GM21528 (cell line): ENCODE data around the gene UBE2E1.
"Not testable (repeated sequence)": the region's sequence is repeated elsewhere in the genome, so short reads cannot be mapped to it uniquely, and the experiment has no call there.

ENCODE experiments used
- ATAC-seq: cut with Tn5 transposase; IDR thresholded peaks from one replicate; pipeline ENCODE4 v1.9.1; 2021; ENCODE audit warnings: mild to moderate bottlenecking, moderate library complexity; ENCODE audit not compliant: unreplicated experiment, low FRiP score

The UBE2E1 gene

DNA sequence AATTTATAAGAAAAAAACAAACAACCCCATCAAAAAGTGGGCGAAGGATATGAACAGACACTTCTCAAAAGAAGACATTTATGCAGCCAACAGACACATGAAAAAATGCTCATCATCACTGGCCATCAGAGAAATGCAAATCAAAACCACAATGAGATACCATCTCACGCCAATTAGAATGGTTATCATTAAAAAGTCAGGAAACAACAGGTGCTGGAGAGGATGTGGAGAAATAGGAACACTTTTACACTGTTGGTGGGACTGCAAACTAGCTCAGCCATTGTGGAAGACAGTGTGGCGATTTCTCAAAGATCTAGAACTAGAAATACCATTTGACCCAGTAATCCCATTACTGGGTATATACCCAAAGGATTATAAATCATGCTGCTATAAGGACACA is 106.6 kb downstream of the UBE2E1 start:
- not testable (repeated sequence) for ATAC-seq

DNA sequence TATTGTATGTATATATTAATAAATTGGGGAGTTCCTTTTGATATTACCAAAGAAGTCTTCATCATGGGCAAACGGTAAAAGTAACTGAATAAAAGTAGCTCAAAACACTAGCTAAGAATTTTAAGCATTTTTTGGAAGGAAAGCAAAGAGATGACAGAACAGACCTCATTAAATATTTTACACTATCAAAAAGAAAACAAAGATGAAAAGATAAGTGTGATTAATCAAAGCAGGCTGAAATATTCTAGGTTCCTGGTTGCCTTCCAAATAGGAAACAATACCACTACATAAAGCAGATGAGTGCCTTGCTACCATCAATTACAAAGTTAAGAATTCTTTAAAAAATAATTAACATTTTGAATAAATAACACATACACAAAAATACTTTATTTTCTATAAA is 107.4 kb downstream of the UBE2E1 start:
- no peak for ATAC-seq

DNA sequence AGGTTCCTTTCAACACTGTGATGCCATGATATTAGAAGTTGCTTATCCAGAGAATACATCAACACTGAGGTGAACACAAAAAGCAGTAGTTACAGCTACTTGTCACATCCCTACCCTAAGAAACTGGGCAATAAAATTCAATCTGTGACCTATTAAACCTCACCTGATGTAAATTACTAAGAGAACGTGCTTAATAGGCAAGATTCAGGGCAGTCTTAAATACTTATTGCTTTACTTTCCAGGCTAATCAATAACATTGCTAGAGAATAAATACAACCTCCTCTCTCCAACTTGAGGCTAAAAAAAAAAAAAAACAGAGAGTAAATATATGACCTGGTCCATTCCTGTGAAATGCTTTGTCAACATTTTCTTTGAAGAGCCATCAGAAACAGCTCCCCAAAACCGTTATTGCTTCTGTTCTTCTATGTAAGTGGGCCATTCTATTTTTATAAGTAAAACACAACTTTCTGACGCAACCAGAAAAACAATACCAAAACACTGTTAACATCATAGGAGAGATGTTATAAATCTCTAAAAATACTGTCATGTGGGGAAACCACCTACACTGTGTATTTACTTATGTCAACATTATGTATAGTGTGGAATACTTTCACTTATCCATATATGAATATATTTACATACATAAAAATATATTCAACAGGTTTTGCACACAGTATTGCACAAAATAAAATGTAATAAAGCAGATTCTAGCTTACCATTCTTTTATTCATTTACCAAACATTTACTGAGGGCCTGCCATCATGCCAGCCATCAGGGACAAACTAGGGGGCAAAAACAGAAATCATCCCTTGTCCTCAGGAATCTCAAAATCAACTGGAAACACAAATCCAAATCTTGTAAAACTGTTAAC is 108.4 kb downstream of the UBE2E1 start:
- ATAC-seq: no peak

DNA sequence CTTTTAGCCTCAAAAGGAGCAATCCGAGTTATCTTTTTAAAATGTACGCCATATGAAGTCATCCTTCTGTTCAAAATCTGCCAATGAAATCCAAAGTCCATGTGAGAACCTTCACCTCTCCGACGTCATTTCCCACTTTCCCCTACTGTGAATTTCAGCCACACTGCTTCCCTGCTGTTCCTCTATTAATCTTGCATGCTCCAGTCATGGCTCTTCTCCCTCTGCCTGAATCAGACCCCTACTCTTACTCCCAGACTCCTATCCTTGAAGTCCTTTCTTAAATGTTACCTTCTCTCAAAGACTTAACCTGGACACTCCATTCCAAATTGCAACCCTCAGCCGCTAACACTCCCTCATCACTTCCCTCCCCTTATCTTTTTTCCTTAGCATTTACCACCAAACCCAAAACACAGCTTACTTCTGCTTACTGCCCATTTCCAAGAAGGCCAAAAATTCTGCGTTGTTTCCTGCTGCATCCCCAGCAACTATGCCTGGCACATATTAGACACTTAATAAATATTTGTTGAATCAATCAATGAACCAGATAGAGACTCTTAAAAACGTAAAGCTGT is 109.9 kb downstream of the UBE2E1 start:
- ATAC-seq: no peak

DNA sequence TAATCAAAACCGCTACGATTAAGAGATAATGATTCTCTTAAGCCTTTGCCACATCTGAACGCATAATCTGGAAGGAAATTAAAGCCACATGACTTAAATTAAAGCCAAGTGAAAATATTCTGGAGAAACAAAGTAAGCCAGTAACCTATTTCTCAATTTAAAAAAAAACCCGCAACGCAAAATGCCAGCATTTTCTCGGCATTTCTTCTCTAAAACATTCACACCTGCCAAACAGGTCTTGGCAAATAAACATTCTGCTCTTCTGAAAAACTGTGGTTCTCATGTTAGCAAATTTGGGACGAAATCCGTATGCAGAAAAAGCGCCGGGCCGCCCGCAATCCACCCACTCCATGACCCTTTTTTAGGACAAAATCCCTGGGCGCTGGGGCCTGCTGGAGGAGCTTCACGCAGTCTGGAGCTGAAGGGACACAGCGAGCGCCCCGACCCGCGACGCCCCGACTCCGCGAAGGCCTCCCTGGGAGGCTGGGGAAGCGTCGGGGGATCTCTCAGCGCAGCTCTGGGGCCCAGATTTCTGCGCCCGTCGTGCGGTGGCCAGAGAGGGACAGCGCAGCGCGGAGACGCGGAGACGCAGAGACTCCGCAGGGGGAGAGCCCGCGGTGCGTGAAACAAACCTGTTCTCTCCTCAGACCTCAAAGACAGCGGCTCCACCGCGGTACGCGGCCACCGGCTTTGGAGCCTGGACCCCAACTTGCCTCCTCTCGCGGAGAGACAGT is 110.6 kb downstream of the UBE2E1 start:
- ATAC-seq: peak; percentile 57

DNA sequence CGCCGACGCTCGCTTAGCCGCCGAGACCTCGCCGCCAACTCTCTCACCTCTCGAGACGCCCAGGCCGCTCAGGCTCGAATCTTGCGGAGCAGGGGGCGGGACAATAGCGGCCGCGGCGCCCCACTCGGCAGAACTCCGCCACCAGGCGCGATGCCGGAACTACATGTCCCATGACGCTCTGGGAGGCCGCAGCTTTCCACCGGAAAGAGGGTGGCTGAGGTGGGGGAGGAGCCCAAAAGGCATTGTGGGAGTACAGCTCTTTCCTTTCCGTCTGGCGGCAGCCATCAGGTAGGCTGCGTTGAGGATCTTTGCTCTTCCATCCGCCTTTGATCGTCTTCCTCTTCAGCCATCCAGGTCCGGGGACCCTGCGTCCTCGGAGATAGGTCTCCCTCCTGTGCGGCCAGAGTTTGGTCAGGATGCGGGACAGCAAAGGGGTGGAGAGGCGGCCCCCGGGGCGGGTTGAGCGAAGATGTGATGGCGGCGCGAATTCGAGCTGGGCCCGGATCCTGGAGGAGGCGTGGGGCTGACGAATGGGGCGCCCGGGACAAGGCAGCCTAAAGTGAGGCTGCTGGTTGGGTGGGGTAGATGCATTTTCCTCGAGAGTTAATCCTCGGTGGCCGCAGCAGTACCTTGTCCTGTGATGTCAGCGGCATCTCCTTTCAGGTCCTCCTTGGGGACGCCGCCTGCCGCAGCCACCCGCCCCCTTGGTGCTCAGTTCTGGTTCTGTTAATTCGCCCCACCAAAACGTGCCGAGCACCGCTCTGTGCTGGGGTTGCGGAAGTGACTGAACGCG is 111.3 kb downstream of the UBE2E1 start, which contains the start of the genes NKIRAS1 and RPL15:
Gene NKIRAS1, minus strand, starts transcription at position 105 of the 793 bp plus-strand sequence. CDS start 6,086 bp downstream, outside the sequence.
Gene RPL15, plus strand, starts transcription at position 247 of the 793 bp plus-strand sequence. CDS start 728 bp downstream, outside the sequence.
- ATAC-seq: peak; percentile 94

DNA sequence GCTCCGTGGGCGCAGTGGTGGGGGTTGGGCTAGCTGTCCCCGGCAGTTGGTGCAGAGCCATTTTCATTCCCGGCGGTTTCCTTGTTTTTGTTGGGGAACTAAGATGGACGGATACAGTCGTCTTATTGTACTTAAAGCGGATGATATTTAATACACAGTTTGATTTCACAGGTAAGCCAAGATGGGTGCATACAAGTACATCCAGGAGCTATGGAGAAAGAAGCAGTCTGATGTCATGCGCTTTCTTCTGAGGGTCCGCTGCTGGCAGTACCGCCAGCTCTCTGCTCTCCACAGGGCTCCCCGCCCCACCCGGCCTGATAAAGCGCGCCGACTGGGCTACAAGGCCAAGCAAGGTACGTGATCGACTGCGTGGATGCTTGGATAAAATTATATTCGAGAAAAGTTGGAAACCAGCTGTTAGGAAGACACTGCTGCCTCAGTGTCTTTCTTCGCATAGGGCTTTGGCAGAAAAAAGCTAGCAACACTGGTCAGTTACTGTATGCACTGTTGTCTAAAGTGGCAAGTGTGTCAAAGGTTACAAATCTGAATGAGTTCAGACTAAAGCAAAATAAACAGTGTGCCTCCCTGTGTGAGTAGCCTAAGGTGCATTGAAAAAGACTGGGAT is 112.0 kb downstream of the UBE2E1 start:
- ATAC-seq: not testable (repeated sequence)

DNA sequence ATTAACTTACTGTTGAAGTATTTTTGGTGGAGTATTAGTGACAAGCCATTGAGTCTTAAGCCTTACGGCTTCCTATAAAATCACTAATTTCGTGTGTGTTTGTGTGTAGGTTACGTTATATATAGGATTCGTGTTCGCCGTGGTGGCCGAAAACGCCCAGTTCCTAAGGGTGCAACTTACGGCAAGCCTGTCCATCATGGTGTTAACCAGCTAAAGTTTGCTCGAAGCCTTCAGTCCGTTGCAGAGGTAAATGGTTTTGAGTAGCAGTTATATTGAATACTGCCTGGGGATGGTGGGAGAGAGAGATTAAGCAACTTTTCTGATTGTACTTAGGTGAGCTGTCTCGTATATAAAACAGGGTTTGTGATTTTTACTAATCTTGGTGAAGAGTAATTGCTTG is 112.6 kb downstream of the UBE2E1 start:
- not testable (repeated sequence) for ATAC-seq

DNA sequence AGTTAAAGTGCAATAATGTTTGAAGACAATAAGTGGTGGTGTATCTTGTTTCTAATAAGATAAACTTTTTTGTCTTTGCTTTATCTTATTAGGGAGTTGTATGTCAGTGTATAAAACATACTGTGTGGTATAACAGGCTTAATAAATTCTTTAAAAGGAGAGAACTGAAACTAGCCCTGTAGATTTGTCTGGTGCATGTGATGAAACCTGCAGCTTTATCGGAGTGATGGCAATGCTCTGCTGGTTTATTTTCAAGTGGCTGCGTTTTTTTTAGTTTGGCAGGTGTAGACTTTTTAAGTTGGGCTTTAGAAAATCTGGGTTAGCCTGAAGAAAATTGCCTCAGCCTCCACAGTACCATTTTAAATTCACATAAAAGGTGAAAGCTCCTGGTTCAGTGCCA is 113.9 kb downstream of the UBE2E1 start:
- ATAC-seq: no peak

DNA sequence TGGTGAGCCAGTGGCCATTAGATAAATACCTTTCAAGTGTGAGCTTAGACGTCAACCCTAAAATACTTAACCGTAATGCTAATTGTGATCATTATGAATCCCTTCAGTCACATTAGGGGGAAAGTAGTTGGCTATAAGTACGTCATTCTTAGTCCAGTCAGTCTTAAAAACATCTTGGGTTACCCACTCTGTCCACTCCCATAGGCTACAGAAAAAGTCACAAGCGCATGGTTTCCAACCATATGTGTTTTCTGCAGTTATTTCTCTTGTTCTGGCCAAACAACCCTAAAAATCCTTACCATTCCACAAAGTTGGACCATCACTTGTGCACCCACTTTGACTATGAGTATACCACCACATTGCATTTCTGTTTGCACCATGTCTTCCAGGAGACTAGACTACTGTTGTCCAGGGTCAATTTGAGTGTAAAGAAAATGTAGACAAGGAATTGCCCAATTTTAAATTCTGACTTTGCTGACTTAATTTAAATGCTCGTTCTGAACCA is 114.4 kb downstream of the UBE2E1 start:
- ATAC-seq: no peak

DNA sequence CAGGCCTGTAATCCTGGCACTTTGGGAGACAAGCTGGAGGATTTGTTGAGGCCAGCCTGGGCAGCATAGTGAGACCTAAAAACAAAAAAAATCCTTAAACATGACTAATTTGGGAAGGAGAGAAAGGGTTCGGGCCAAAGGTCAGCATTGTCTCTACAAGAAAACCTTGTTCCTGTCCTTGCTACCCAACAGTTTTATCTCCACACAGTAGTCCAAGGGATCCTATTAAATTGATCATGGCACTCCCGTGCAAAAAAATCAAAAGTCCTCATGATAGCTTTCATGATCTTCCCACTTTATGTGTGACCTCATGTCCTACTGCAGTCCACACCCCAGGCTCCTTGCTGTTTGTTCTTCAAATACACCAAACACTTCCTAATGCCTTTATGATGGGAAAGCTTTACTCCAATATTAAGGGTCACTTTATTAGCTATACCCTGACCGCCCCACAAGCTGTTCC is 115.3 kb downstream of the UBE2E1 start:
- no peak for ATAC-seq

DNA sequence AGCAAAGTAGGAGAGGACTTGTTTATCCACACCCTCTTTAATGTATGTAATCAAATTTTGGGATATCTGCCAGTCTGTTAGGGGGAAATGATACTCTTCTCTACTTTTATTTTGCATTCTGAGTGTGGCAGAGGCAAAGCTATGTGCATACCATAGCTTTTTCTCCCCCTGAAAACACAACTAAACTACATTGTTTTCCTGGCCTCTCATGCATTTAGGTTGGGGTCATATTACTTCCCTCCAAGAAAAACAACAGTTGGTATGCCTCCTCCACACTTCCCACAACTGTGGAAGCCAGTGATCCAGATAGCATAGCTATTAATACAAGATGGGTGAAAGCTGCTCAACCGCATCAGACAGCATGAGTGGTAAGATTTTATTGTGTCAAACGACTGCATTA is 118.0 kb downstream of the UBE2E1 start:
- ATAC-seq: no peak

DNA sequence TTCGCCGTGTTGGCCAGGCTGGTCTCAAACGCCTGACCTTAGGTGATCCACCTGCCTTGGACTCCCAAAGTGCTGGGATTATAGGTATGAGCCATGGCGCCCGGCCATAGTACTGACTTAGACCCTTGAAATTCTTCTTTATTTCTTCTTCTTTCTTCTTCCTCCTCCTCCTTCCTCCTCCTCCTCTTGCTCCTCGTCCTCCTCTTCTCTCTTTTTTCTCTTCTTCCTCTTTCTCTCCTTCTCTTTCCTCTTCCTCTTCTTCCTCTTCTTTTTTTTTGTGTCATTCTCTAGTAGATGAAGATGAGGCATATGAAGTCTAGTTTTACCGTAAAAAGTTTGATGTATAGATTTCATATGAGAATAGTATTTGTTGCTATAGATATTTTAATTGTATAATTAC is 120.5 kb downstream of the UBE2E1 start:
- ATAC-seq: no peak

DNA sequence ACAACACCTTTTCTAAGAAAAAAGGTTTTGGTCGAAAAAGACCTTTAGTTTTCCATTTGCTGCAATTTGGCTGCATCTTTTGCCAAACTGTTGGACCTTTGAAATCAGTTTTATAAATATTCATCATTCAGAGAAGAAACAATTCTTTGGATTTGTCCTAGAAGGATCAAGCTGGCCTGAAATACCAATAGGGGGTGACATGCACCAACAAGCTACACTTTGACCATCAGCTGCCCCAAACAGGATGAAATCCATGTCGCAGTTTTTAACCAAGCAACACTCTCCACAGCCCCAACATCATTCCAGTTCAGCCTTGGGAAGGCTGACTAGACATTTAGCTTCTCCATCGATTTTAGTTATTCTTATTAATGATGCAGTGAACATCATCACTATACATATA is 121.0 kb downstream of the UBE2E1 start:
- no peak for ATAC-seq

DNA sequence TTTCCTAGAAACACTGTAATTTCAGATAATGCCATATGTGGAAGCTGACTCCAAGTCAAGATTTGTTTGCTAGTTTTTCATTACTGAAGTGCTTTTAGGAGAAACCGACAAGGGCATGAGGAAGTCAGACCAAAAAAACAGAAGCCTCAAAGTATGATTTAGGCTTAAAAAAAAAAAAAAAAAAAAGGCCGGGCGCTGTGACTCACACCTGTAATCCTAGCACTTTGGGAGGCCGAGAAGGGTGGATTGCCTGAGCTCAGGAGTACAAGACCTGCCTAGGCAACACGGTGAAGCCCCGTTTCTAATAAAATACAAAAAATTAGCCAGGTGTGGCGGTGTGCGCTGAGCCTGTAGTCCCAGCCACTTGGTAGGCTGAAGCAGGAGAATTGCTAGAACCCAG is 122.8 kb downstream of the UBE2E1 start:
- no peak for ATAC-seq

DNA sequence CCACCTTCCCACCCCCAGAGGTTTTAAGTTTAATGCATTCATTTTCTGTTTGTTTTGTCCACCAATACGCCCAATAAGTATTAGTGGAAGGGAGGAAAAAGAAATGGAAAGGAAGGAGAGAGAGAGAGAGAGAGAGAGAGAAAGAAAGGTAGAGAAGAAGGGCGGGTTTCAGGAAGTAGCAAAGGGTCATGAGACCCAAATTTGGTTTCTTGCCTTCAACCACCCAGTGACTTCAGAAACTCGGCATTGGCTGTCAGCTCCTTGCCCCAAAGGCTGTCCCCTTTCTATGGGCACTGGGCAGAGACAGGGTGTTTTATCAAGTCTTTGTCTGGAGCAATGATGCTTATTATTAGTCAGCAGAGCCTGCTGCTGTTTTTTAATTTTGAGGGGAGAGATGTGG is 125.8 kb downstream of the UBE2E1 start:
- ATAC-seq: no peak

DNA sequence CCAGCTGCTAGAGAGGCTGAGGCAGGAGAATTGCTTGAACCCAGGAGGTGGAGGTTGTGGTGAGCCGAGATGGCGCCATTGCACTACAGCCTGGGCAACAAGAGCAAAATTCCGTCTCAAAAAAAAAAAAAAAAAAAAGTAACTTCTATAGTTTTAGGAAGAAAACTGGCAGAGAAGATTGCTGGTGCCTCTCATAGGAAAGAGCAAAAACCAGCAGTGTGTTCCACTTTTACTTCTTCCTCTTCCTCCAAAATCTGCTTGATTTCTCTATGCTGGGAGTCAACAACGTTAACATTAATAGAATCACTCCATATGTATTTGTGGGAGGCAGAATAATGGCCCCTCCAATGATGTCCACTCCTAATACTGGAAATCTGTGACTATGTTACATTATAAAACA is 126.8 kb downstream of the UBE2E1 start:
- no peak for ATAC-seq

DNA sequence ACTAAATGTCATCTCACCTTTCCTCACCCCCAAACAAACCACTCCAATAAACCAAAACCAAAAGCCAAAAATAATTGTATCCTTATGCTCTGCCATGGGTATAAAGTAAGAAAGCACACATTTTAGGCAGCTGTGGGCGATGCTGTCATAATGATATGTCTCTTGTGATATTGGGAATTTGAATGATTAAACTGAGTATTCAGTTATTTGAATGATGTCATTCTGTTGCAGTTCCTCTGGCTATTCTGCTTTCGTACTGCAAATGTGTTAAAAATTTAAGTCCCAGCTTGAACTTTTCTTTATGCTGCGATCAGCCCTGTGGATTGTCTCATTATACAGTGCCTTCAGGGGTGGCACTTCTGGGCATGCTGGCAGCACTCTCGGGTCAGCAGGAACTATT is 128.5 kb downstream of the UBE2E1 start:
- ATAC-seq: no peak

DNA sequence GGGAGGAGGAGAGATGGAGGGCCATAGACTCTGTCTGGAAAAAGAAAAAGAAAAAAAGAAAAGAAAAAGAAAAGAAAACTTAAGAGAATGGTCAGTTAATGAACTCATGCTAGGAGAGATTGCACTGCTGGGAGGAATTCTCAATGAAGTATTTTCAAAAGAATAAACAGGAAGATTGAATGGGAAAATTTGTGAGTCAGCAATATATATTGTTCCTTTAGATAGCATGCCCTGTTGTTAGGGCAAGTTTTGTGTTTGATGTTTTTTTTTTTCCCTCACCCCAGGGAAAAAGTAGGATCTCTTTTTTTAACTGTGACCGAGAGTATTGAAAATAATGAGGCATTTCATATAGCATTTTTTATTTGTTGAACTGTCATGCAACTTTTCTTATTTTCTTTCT is 131.5 kb downstream of the UBE2E1 start:
- no peak for ATAC-seq

DNA sequence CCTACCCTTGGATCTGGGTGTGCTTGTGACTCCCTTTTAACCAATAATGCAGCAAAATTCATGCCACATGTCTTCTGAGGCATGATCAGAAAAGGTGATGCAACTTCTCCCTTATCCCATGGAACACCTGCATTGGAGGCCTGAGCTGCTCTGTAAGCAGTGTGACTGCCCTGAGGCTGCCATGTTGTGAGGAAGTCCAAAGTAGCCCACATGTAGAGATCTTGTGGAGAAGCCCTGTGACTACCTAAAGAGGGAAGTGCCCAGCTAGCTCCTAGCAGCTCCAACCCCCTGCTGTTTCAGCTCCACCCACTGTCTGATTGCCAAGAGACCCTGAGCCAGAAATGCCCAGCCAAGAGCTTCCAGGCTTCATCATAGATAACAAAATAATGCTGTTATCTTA is 132.9 kb downstream of the UBE2E1 start:
- ATAC-seq: no peak
